CD4-positive, alpha-beta T cell treated with Interleukin-6 at 100 ng/mL for 8 hours (primary cell): ENCODE data around the gene DPEP3.
A peak's percentile ranks its signal among the peaks of the same experiment; 100 is the strongest.
"Not testable (repeated sequence)": the region's sequence is repeated elsewhere in the genome, so short reads cannot be mapped to it uniquely, and the experiment has no call there.

Experiments
- DNase-seq: peaks from one replicate; pipeline ENCODE4 v3.0.0-alpha.2; 2020; ENCODE audit warnings: mixed read lengths, low spot score

The DPEP3 gene

DNA sequence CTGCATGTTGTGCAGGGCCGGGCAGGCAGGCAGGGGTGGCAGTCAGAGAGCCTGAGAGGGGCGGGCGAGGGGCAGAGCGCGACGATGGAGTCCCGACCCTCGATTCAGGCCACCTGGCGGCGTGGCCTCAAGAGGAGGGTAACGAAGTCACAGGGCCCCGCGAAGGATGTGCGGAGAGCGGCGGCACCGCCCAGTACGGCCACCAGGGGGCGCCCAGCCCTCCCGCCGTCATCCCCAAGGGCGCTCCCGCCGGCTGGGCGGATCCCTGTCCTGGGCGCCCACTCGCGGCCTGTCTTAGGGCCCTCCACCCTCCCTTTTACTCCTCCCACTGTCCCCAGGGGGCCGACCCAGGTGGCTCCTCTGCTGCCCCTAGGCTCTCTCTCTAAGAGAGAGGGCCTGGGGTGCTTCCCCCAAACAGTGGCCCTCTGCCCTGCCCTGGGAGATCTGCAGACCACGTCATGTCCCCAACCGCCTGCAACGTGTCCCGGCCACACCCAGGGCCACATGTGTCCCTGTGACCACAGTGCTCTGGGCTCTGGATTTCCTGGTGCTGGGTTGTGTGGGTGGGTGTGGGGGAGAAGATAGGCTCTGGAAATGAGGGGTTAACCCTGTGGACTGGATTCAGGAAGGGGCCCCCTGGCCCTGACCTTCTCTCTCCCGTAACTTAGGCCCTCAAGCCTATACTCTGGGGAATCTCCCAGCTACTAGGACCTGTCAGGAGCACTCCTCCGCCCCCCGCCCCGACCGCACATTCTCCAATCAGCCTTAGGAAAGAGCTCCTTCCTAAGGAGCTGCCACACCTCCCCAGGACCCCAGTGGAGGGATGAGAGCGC, 13.1 kb upstream of the DPEP3 start:
- DNase-seq = peak; percentile 81

DNA sequence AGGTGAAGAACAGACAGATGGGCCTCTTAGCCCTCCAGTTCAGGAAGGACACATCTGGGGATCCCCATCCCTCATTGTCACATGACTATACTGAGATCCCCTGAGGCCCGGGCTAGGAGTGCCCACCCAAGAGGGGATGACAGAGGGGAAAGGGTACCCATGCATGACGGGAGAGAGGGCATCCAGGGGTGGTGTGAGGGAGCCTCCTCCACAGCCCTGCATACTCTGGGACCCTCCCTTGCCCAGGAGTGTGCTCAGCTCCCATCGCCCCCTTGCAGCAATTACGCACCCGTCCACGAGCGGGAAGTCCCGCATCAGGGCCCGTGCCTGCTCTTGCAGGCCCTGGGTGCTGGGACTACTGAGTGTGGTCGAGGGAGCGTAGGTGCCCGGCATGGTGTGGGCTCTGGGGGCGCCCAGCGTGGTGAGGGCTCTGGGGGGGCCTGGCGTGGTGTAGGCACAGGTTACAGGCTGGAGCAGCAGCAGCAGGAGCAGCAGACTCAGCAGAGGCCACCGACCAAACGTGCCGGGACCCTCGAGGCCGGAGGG, 12.4 kb upstream of the DPEP3 start:
- no peak for DNase-seq

DNA sequence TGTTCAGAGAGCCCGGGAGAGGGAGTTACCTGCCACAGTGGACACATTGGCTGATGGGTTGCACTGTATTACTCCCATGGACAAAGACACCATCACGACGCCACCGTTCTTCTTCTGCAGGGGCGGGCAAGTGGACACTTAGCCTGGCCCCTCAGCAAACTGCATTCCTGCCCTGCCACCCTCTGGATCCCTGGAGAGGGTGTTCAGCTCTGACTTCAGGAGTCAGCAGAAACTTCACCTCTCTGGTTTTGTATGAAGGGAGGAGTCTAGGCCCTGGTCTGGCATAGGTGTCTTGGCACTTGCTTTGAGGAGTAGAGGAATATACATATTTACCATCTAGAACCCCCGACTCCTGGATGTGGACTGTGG, 9.7 kb upstream of the DPEP3 start:
- DNase-seq = no peak

DNA sequence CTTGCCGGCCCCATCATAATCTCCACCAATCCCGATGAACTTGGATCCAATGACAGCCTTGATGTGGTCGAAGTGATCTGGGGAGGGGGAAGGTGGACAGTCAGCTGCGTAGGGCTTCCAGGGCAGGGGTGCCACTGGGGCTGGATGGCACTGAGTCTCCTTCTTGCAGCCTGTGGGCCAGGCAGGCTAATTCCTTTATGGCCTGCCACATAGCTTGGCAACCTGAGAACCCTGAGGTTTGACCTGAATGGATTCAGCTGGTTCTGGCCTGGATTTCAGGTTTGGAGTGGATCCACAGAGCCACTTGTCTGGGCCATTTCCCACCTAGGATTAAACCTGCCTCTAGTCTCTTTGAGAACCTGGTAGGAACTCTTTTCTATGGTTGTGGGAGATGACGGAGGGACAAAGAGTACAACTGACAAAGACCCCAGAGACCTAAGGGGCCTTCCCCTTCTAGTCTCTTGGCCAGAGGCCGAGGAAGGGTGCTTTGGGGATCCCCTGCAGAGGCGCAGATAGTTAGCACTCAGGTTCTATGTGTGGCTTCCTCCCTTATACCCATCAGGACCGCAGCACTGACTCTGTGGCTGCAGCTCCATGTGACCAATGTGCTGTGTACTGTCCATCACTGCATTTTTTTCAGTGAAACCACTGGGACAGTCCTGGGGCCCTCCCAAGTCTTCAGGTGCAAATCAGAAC, 9.2 kb upstream of the DPEP3 start:
- no peak for DNase-seq

DNA sequence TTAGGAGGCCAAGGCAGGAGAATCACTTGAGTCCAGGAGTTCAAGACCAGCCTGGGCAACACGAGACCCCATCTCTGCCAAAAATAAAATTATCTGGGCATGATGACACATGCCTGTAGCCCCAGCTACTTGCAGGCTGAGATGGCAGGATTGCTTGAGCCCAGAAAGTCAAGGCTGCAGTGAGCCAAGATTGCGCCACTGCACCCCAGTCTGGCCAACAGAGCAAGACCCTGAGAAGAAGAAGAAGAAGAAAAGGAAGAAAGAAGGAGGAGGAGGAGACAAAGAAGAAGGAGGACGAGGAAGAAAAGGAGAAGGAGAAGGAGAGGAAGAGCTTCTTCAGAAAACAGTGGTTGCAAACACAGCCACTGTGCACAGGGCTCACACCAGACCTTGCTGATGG, 8.4 kb upstream of the DPEP3 start:
- DNase-seq = no peak

DNA sequence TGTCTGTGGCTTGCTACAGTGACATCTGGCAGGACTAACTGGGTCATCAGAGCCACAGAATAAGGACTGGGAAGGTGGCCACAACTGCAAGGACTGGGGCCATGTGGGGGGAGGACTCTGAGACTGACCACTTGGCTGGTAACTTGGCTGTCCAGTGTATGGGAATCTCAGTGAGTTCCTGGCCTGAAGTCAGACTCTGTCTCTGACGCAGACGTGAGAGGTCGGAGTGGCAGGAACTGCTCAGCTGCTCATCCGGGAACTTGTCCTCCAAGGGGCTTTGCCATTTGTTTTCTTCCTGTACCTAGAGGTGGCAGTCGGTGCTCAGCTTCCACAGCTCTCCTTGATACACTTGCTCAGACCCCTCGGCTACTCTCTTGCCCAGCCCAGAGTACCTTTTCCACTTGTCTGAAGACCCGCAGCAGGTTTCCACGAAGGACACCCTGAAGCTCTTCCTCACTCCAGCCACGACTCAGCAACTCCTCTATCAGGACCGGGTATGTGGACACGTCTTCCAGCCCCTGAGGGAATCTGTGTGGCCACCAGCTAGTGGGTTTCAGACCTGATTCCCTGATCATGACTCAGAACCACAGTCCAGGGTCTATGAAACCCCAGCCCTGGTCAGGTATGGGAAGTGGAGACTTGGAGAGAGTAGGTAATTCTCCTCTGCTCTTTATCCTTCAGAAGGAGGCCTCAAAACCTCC, 7.3 kb upstream of the DPEP3 start:
- no peak for DNase-seq

DNA sequence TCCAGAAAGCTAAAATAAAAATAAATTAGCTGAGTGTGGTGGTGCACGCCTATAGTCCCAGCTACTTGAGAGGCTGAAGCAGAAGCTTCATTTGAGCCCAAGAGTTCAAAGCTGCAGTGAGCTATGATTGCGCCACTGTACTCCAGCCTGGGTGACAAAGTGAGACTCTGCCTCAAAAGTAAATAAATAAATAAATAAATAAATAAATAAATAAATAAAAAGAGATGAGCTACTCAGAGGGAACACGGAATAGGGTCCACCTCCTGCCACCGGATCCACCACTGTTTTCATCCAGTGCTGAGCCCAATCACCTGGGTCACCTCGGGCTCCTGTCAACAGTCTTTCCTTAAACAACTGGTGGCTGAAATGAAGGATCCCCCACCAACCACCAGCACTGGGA, 6.7 kb upstream of the DPEP3 start:
- no peak for DNase-seq

DNA sequence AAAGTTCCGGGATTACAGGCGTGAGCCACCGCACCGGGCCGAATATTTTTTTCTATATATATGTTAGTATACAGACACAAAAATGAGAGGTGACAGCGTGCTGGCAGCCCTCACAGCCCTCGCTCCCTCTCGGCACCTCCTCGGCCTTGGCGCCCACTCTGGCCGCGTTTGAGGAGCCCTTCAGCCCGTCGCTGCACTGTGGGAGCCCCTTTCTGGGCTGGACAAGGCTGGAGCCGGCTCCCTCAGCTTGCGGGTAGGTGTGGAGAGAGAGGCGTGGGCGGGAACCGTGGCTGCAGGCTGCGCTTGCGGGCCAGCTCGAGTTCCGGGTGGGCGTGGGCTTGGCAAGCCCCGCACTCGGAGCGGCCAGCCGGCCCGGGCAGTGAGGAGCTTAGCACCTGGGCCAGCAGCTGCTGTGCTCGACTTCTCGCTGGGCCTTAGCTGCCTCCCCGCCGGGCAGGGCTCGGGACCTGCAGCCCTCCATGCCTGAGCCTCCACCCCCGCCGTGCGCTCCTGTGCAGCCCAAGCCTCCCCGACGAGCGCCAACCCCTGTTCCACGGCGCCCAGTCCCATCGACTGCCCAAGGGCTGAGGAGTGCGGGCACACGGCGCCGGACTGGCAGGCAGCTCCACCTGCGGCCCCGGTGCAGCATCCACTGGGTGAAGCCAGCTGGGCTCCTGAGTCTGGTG, 1.9 kb upstream of the DPEP3 start:
- no peak for DNase-seq

DNA sequence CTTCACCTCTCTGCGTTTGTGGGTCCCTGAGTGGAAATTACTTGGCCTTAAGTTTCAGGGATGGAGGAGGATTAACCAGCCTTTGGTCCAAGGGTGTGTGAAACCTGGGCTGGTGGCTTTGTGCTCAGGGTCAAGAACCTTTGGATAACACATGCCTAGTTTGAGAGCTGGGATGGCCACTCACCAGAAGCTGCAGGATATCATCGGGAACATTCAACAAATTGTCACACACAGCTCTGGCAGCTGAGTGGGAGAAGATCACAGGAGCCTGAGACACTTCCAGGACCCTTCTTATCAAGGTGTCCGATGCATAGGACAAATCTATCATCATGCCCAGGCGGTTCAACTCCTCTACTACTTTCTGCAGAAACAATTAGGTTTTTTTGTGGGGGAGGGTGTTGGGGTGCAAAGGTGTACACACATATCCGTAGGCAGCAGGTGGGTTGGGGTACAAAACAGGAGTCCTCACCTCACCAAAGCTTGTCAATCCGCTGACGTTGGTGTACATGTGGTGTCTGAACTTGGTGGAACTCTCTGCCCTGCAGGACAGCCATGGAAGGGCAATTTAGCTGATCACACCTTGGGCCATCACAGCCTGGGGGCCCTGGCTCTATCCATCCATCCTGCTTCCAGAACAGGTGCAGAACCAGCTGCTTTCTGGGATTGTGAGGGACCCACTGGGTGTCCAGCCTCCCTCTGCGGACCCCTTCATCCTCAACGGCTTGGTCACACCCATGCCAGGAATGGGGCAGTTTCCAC, 2.7 kb downstream of the DPEP3 start:
- no peak for DNase-seq

DNA sequence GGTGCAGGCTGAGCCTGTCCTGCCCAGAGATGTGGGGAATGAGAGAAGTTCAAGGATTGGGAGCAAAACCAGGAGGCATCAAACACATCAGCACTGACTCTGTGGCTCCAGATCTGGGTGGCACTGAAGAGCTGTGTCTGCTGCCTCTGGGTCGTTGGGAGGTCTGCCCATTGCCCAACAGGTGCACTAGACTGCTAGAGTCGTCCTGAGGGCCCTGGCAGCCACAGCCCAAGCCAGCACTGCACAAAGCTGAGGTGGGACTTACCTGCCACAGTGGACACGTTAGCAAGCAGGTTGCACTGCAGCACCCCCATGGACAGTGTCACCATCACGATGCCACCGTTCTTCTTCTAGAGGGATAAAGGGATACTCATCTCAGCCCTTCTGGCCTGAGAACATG, 3.3 kb downstream of the DPEP3 start:
- no peak for DNase-seq

DNA sequence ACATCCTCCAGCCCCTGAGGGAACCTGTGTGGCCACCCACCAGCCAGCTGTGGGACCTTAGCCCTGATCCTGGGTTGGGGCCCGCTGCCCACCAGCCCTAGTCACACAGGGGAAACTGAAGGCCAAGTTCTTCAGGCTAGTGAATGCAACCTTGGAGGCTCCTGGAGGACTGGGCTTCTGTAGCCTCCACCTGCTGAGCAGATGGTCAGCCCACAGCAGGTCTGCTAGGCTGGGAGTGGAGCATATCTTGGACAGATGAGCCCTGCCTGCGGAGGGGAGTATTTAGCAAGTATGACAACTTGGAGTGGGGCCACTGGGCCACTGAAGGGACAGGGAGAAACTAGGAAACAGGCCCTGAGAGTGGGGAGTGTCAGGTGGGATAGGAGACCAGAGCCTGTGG, 4.1 kb downstream of the DPEP3 start:
- no peak for DNase-seq

DNA sequence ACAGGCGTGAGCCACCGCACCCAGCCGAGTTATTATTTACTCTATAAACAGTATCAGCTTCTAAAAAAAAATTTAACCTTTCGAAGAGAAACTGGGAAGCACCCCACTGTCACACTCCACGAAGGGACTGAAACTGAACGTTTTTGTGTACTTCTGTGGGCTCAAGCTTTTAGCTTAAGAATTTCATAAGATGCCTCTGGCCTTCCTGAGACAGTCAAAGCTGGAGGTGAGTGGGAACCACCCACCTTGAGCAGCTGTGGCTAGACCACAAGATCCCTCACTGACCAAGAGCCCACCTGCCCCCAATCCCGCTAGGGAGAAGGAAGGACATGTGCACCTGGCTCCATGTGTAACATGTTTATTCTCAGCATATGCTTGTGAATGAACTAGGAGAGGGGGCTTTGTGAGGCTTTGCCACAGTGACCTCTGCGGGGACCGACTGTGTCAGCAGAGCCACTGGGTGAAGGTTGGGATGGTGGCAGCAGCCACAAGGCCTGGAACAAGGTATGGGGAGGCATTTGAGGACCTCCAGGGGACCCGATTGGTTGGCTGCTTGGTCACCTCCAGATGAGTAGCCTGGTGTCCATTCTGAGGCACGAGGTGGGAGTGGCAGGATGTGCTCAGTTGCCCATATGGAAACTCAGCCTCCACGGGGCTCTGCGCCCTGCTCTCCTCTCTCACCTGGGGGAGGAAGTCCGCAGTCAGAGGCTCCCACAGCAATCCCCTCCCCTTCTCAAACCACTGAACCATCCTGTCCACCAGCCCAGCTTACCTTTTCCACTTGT, 4.8 kb downstream of the DPEP3 start:
- DNase-seq = no peak

DNA sequence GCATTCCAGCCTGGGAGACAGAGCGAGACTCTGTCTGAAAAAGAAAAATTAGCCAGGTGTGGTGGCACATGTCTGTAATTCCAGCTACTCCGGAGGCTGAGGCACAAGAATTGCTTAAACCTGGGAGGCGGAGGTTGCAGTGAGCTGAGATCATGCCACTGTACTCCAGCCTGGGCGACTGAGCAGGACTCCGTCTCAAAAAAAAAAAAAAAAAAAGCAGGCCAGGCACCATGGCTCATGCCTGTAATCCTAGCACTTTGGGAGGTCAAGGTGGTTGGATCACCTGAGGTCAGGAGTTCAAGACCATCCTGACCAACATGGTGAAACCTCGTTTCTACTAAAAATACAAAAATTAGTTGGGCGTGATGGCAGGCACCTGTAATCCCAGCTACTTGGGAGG, 8.0 kb downstream of the DPEP3 start:
- DNase-seq = not testable (repeated sequence)

DNA sequence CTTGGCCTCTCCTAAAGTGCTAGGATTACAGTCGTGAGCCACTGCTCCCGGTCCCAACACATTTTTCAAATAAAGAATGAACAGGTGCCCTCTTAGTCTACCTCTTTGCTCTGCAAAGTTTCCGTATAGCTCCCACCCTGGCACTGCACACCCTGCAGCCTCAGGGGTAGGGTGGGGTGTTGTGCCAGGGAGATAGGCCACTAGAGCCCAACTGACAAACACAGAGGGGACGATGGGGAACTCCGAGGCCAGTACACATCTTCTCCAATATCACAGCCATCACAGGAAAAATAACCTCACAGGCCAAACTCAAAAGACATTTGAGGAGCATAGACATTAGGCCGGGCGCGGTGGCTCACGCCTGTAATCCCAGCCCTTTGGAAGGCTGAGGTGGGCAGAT, 9.2 kb downstream of the DPEP3 start:
- no peak for DNase-seq

DNA sequence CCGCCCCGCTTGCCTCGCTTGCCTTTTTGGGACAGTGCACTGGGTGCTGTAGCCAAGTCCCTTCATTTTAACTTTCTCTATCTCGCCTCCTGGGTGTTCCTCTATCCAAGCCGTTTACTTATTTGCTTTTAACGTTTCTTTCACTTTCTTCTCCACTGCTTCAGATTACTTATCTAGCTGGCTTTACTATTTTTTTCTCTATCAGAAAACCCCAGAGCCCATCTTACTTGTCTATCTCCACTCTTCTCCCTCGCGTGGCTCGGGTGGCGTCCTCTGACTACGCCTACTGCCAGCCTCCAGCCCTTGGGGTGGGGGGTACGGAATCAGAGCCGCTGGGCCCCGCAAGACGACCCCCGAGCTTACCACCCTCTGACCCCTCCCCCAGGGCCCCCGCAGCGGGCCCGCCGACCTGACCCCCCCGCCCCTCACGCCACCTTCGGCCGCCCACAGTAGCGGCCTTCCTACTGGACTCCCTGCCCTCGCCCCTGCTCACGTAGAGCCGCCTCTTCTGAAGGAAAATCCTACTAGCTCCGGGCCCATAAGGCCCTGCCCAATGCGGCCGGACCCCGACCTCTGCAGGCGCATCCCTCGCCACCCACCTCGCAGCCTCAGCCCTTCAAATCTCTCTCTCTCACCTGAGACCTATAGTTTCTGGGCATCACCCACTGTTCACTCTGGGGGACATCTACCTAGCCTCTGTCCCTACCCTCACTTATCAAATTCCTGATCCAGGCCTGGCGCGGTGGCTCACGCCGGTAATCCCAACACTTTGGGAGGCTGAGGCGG, 10.9 kb downstream of the DPEP3 start:
- no peak for DNase-seq

DNA sequence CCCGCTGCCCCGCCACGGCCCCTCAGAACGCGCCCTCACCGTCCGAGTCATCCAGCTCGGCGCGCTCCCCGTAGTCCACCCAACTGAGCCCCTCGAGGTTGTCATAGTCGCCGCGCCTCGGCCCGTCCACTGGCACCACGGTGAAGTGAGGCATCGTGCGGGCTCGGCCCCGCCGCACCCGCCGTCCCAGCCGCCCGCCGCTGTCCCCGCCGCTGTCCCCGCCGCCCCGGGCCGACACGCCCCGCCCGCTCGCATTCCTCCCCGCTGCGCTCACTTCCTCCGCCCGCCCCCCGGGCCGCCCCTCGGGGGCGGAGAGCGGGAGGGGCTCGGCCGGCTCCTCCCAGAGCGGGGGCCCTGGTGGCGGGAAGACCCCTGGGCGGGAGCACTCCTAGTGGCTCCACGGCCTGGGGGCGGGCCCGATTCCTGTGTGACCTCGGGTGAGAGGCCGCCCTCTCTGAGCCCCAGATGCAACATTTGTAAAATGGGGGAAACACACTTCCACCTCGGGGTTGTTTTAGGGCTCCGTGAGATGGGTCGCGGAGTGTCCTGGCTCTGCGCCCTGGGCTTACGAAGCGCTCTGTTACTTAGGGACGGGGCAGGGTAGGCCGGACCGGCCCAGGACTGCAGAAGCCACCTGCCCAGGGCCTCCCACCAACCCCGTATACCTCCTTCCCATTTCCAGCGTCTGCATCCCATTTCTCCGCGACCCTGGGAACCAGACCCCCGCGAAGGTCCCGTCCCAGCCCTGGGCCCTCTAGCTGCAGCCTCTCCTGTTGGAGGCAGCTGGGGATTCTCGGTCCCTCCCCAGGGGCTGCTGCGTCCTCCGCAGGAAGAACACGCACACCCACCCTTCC, 11.7 kb downstream of the DPEP3 start, which contains the start of gene SLC12A4:
SLC12A4 (minus strand) TSS at position 238 of the 854 bp plus-strand sequence; CDS start at position 154, 84 bp downstream.
- DNase-seq = peak; percentile 81

DNA sequence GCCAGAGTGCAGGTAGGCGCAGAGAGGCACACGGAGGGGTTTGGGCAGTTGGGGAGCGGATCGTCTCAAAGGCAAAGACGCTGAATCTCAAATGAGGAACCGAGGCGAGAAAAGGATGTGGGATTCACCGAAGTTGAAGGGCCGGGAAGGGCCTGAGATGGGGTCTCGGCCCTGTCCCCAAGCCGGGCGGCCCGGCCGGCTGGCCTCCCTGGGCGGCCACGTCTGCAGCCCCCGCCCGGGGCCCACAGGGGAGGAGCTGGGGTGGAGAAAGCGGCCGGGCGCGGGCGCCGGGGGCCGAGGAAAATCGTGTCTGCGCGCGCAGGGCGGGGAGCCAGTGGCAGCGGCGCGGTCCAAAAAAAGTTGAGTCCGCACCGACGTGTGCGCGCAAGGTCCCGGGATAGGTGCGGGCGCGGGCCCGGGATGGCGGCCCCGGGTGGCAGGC, 12.3 kb downstream of the DPEP3 start:
- DNase-seq = no peak

DNA sequence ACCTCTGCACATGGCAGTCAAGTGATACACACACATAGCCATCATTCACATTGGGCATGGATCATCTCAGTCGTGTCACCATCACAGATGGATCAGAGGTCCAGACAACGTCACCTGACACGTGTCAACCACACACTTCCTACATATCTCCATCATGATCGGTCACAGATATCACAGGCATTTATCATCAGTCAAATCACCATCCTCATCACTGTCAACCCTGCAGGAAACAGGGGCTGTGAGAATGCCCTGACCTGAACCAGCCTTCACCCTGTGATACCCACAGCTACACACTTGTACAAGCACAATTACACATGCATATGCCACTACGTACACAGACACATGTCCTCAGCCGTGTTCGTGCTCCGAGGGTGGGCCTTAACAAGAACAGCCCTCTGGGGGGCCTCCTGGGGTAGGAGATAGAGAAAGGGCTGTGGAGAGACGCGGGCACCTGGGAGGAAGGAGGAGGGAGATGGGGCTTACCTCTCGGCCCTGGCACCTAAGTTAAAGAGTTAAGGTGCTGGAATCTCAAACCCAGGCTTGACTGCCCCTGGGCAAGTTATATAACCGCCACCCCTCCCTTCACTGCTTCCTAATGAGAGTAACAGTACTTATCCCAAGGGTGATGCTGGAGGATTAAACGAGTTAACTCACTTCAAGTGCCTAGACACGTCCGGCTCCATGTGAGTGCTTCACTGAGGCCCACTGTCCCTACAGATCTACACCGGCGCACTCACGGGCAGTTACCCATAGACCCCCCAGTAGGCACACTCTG, 12.9 kb downstream of the DPEP3 start:
- DNase-seq = no peak
